Activated naive CD8-positive, alpha-beta T cell treated with anti-CD3 and anti-CD28 coated beads, Interleukin-2, amount 50 U/mL, for 24 hours (primary cell): ENCODE data around the gene SREBF2.

ENCODE experiments used
- ATAC-seq: fragments of 150-1000 bp; cut with Tn5 transposase; one replicate; pipeline ENCODE4 v1.10.0; 2021
- DNase-seq: peaks from one replicate; pipeline ENCODE4 v3.0.0; 2021
- H3K27ac Mint-ChIP-seq: one replicate; pipeline ENCODE4 v1.8.0; 2021; ENCODE audit warnings: mild to moderate bottlenecking, mixed read lengths
- H3K27me3 Mint-ChIP-seq: one replicate; pipeline ENCODE4 v1.8.0; 2021; ENCODE audit warnings: mixed read lengths
- H3K36me3 Mint-ChIP-seq: one replicate; pipeline ENCODE4 v1.8.0; 2021; ENCODE audit warnings: low read depth, mixed read lengths
- H3K4me1 Mint-ChIP-seq: one replicate; pipeline ENCODE4 v1.8.0; 2021; ENCODE audit warnings: mixed read lengths
- H3K4me3 Mint-ChIP-seq: one replicate; pipeline ENCODE4 v1.8.0; 2021; ENCODE audit warnings: mild to moderate bottlenecking, moderate library complexity, mixed read lengths
- H3K9me3 Mint-ChIP-seq: one replicate; pipeline ENCODE4 v1.8.0; 2021; ENCODE audit warnings: mixed read lengths

SREBF2 gene

GRCh38 chr22:41899992-41900651 is 67.2 kb downstream of the SREBF2 start:
- Mint-ChIP-seq H3K4me1 (no peaks in the 10 kb centered on the region), H3K36me3 (peaks cover 26% of the 10 kb centered on the region), H3K27me3 (no peaks in the 10 kb centered on the region), H3K9me3 (no peaks in the 10 kb centered on the region), H3K27ac (no peak overlapping the region), H3K4me3 (no peak overlapping the region)
- DNase-seq (no peak), ATAC-seq (no peak)

GRCh38 chr22:41900652-41901312 is 67.9 kb downstream of the SREBF2 start:
- DNase-seq (no peak), ATAC-seq (no peak)
- no peaks in the 10 kb centered on the region for H3K9me3 Mint-ChIP-seq
- H3K27me3 Mint-ChIP-seq = no peaks in the 10 kb centered on the region
- peaks cover 28% of the 10 kb centered on the region for H3K36me3 Mint-ChIP-seq
- no peaks in the 10 kb centered on the region for H3K4me1 Mint-ChIP-seq
- no peak overlapping the region for H3K27ac Mint-ChIP-seq
- H3K4me3 Mint-ChIP-seq = no peak overlapping the region

- H3K36me3 Mint-ChIP-seq = peaks cover 28% of the 10 kb centered on the region
- no peak for ATAC-seq
- no peak overlapping the region for H3K27ac Mint-ChIP-seq
Measured at GRCh38 chr22:41902016-41902415, 69.1 kb downstream of the SREBF2 start.

GRCh38 chr22:41902932-41903421 is 70.1 kb downstream of the SREBF2 start:
- Mint-ChIP-seq H3K4me3 (no peak overlapping the region), H3K27me3 (no peaks in the 10 kb centered on the region), H3K27ac (no peak overlapping the region), H3K9me3 (no peaks in the 10 kb centered on the region), H3K4me1 (peaks cover 5% of the 10 kb centered on the region), H3K36me3 (peaks cover 22% of the 10 kb centered on the region)
- no peak for DNase-seq
- ATAC-seq = no peak

More at GRCh38 chr22:41902016-41902415, 69.1 kb downstream of the SREBF2 start:
- Mint-ChIP-seq H3K4me1 (no peaks in the 10 kb centered on the region), H3K9me3 (no peaks in the 10 kb centered on the region), H3K27me3 (no peaks in the 10 kb centered on the region), H3K4me3 (no peak overlapping the region)
- no peak for DNase-seq

- H3K36me3 Mint-ChIP-seq = peaks cover 21% of the 10 kb centered on the region
- ATAC-seq = no peak
- H3K4me3 Mint-ChIP-seq = no peak overlapping the region
- no peak for DNase-seq
- peaks cover 16% of the 10 kb centered on the region for H3K4me1 Mint-ChIP-seq
- H3K9me3 Mint-ChIP-seq = no peaks in the 10 kb centered on the region
- H3K27me3 Mint-ChIP-seq = peaks cover 4% of the 10 kb centered on the region
- no peak overlapping the region for H3K27ac Mint-ChIP-seq
Measured at GRCh38 chr22:41904450-41905410, 71.8 kb downstream of the SREBF2 start.

- Mint-ChIP-seq H3K4me1 (peaks cover 16% of the 10 kb centered on the region), H3K27ac (peak overlapping the region; percentile 13), H3K9me3 (no peaks in the 10 kb centered on the region), H3K4me3 (no peak overlapping the region), H3K36me3 (peaks cover 15% of the 10 kb centered on the region), H3K27me3 (peaks cover 4% of the 10 kb centered on the region)
- ATAC-seq (no peak), DNase-seq (no peak)
Measured at GRCh38 chr22:41905411-41906202, 72.7 kb downstream of the SREBF2 start.

GRCh38 chr22:41906822-41907221 is 73.9 kb downstream of the SREBF2 start:
- no peak for DNase-seq
- no peak overlapping the region for H3K27ac Mint-ChIP-seq
- H3K36me3 Mint-ChIP-seq = peaks cover 12% of the 10 kb centered on the region
- no peaks in the 10 kb centered on the region for H3K9me3 Mint-ChIP-seq
- no peak for ATAC-seq
- H3K4me1 Mint-ChIP-seq = peaks cover 21% of the 10 kb centered on the region
- no peak overlapping the region for H3K4me3 Mint-ChIP-seq
- H3K27me3 Mint-ChIP-seq = peaks cover 10% of the 10 kb centered on the region

- H3K4me1 Mint-ChIP-seq = peaks cover 25% of the 10 kb centered on the region
- peaks cover 19% of the 10 kb centered on the region for H3K27me3 Mint-ChIP-seq
- H3K36me3 Mint-ChIP-seq = peaks cover 12% of the 10 kb centered on the region
- DNase-seq (no peak), ATAC-seq (peak; percentile 13)
- H3K4me3 Mint-ChIP-seq = no peak overlapping the region
- H3K27ac Mint-ChIP-seq = no peak overlapping the region
- no peaks in the 10 kb centered on the region for H3K9me3 Mint-ChIP-seq
Measured at GRCh38 chr22:41907436-41908401, 74.8 kb downstream of the SREBF2 start.

GRCh38 chr22:41908411-41909309 is 75.8 kb downstream of the SREBF2 start:
- Mint-ChIP-seq H3K27ac (no peak overlapping the region), H3K9me3 (no peaks in the 10 kb centered on the region), H3K4me3 (no peak overlapping the region), H3K36me3 (peaks cover 10% of the 10 kb centered on the region), H3K27me3 (peaks cover 28% of the 10 kb centered on the region), H3K4me1 (peaks cover 32% of the 10 kb centered on the region)
- ATAC-seq = no peak
- DNase-seq = no peak

GRCh38 chr22:41909310-41910049 is 76.6 kb downstream of the SREBF2 start:
- peaks cover 5% of the 10 kb centered on the region for H3K36me3 Mint-ChIP-seq
- no peak overlapping the region for H3K27ac Mint-ChIP-seq
- H3K9me3 Mint-ChIP-seq = no peaks in the 10 kb centered on the region
- ATAC-seq = no peak
- peaks cover 28% of the 10 kb centered on the region for H3K27me3 Mint-ChIP-seq
- no peak for DNase-seq
- H3K4me3 Mint-ChIP-seq = no peak overlapping the region
- peaks cover 32% of the 10 kb centered on the region for H3K4me1 Mint-ChIP-seq

GRCh38 chr22:41910050-41911000 is 77.4 kb downstream of the SREBF2 start:
- peaks cover 31% of the 10 kb centered on the region for H3K27me3 Mint-ChIP-seq
- no peak overlapping the region for H3K27ac Mint-ChIP-seq
- no peaks in the 10 kb centered on the region for H3K9me3 Mint-ChIP-seq
- H3K4me3 Mint-ChIP-seq = no peak overlapping the region
- peaks cover 5% of the 10 kb centered on the region for H3K36me3 Mint-ChIP-seq
- DNase-seq (peak; percentile 35), ATAC-seq (peak; percentile 12)
- H3K4me1 Mint-ChIP-seq = peaks cover 33% of the 10 kb centered on the region
